Heart right ventricle (tissue), 16 donors: ENCODE results near the gene SLFN5. TPM values are rescaled to one million over a fixed set of nuclear protein-coding genes. Genes with fewer than 3 reads are reported as not detected.

Experiments
- ATAC-seq, 8 donors: fragments of 200-7000 bp; cut with Tn5 transposase; one replicate each; pipeline ENCODE4 v1.9.1; 2020; ENCODE audit warnings: mild to moderate bottlenecking in 8 of 8, moderate library complexity in 8 of 8, moderate number of reproducible peaks in 1 of 8
- DNase-seq, 2 donors: peaks; one replicate each; pipeline ENCODE4 v3.0.0-alpha.2; 2020
- H3K27ac ChIP-seq, 10 donors: fragments of 200-600 bp; sonication (generic) in 2 of 10; one replicate each; pipeline versions ENCODE4 v1.5.0 to v1.8.0; 2020 to 2022; ENCODE audit warnings: mild to moderate bottlenecking in 3 of 10
- H3K27me3 ChIP-seq, 7 donors: fragments of 200-600 bp; one replicate each; pipeline ENCODE4 v1.8.0; 2021 to 2022; ENCODE audit warnings: mild to moderate bottlenecking in 2 of 7
- H3K36me3 ChIP-seq, 9 donors: fragments of 200-600 bp; sonication (generic) in 1 of 9; one replicate each; pipeline versions ENCODE4 v1.5.0 to v1.8.0; 2020 to 2022; ENCODE audit warnings: mild to moderate bottlenecking in 2 of 9
- H3K4me1 ChIP-seq, 9 donors: fragments of 200-600 bp; sonication (generic) in 1 of 9; one replicate each; pipeline versions ENCODE4 v1.5.0 to v1.8.0; 2020 to 2022; ENCODE audit warnings: mild to moderate bottlenecking in 4 of 9
- H3K4me3 ChIP-seq, 10 donors: fragments of 200-600 bp; sonication (generic) in 2 of 10; one replicate each; pipeline versions ENCODE4 v1.5.0 to v1.8.0; 2020 to 2022; ENCODE audit warnings: mild to moderate bottlenecking in 7 of 10, moderate library complexity in 2 of 10
- H3K9me3 ChIP-seq, 11 donors: fragments of 200-600 bp in 10 of 11; sonication (generic) in 2 of 11; one replicate each; pipeline versions ENCODE4 v1.5.0 to v1.8.0; 2013 to 2022; ENCODE audit warnings: mild to moderate bottlenecking in 2 of 11, control low read depth in 1 of 11, moderate library complexity in 1 of 11
- CTCF ChIP-seq, 9 donors: fragments of 200-600 bp; sonication (generic) in 2 of 9; IDR thresholded peaks; one replicate each; pipeline versions ENCODE4 v1.5.0 to v1.8.0; 2021 to 2022; ENCODE audit warnings: antibody characterized with exemption in 9 of 9, mild to moderate bottlenecking in 5 of 9, moderate library complexity in 1 of 9
- WGBS, 2 donors: extraction: QIAGEN DNeasy Blood & Tissue Kit; methylation state at CpG; one replicate each; pipeline ENCODE4 v1.1.7; 2013; ENCODE audit warnings: inconsistent platforms in 1 of 2; 5-methylcytosine and 5-hydroxymethylcytosine counted together
- intact Hi-C, 10 donors: fragments of 100-400 bp; cut with DNase I; formaldehyde crosslinking; loops; one replicate each; pipeline versions ENCODE4 v1.11.1 to v1.14.2; 2022
- polyA plus RNA-seq, 2 donors: library from polyadenylated mRNA; stranded (reverse); fragments of 200-250 nt; gene quantifications; one replicate each; pipeline ENCODE4 v1.2.3, GENCODE V29; 2013
- total RNA-seq, 10 donors: library from RNA; stranded (reverse); fragmentation: NEBNext Ultra II Directional in 3 of 10; extraction: Animal tissue kit (Norgen Biotek cat#: 25700) in 3 of 10; gene quantifications; one replicate each; pipeline versions ENCODE4 v1.2.1 to v1.2.4, GENCODE V29; 2021 to 2023
- donor health status: Arrhythmogenic right ventricular cardiomyopathy.
- donor health status: ischemic (EF 13 %, LVEDD 7.1; RV severe dilation, severe dysfunction).
- donor health status: healthy with polysubstance abuse.
- donor health status: DM: no; HTN: yes; CAD: no.
- donor health status: DM: no; HTN: no; CAD: no.
- donor health status: ischemic (EF 25% LVEDD 6.9; RV normal size, moderate dysfunction).
- donor health status: ischemic (EF 25% LVEDD 5.7; RV mildly dilated, moderate dysfunction).
- donor health status: healthy.
- donor health status: DM: yes; HTN: yes; CAD: no.
- donor health status: Ischemic cardiomyopathy.
- donor health status: ischemic (EF 35%, LVEDD 5.7; RV mildly dilated, moderate dysfunction).
- donor health status: nonischemic (EF 11% LVEDD 7.7; RV severe dilation, severe dysfunction).
- donor health status: DM: yes; HTN: yes; CAD: no.
- donor health status: PGD.
- donor health status: ischemic (EF 29% LVEDD 5.4; RV normal size, mild dysfunction).
- donor health status: nonischemic (EF 23%, LVEDD 6.1; RV moderate dilation, normal function).

The SLFN5 gene
- total and polyA plus RNA-seq, 12 donors = 2.5 to 29.8 (median 13.8) TPM

GRCh38 chr17:35314415-35315216 is 71.7 kb downstream of the SLFN5 start:
- Histone ChIP-seq H3K36me3 (no peaks in the 10 kb centered on the region), H3K4me1 (peaks cover 7 to 35% (median 33%) of the 10 kb centered on the region in 9 donors), H3K27me3 (no peaks in the 10 kb centered on the region), H3K27ac (peak overlapping the region; percentile 26 to 91 (median 80)), H3K9me3 (no peaks in the 10 kb centered on the region), H3K4me3 (peak overlapping the region in 6 of 10 donors; percentile 31 to 58 (median 54))
- 73 to 75% methylated on average over 9 of the region's 9 CpGs for WGBS, 2 donors
- DNase-seq = peak in 1 of 2 donors; percentile 17
- no peak for TF ChIP-seq CTCF (IDR thresholded peaks at IDR 0.05)
- intact Hi-C loops = loop anchor here in 8 of 10 donors (1.0 to 10.0 kb wide), 11 partner anchors 32 to 433 kb away; partner anchors contain the start of genes SLFN11 (in 2 of the 8), SLFN12L (in 2 of the 8) and SLFN12 (in 1 of the 8)
- peak in 5 of 8 donors; percentile 3 to 52 (median 18) for ATAC-seq

GRCh38 chr17:35315283-35315682 is 72.4 kb downstream of the SLFN5 start:
- Histone ChIP-seq H3K4me3 (peak overlapping the region in 1 of 10 donors; percentile 53), H3K27ac (peak overlapping the region; percentile 26 to 91 (median 80)), H3K27me3 (no peaks in the 10 kb centered on the region), H3K36me3 (no peaks in the 10 kb centered on the region), H3K4me1 (peaks cover 7 to 35% (median 33%) of the 10 kb centered on the region in 9 donors), H3K9me3 (no peaks in the 10 kb centered on the region)
- DNase-seq (peak; percentile 18 to 63), ATAC-seq (peak; percentile 18 to 81 (median 58))
- intact Hi-C loops = loop anchor here in 6 of 10 donors (1.0 to 10.0 kb wide), 7 partner anchors 31 to 430 kb away; partner anchors contain the start of genes SLFN11 (in 2 of the 6) and SLFN12 (in 1 of the 6)
- 13 to 17% methylated on average over 5 of the region's 5 CpGs for WGBS, 2 donors
- TF ChIP-seq CTCF (IDR thresholded peaks at IDR 0.05) = no peak

DNA sequence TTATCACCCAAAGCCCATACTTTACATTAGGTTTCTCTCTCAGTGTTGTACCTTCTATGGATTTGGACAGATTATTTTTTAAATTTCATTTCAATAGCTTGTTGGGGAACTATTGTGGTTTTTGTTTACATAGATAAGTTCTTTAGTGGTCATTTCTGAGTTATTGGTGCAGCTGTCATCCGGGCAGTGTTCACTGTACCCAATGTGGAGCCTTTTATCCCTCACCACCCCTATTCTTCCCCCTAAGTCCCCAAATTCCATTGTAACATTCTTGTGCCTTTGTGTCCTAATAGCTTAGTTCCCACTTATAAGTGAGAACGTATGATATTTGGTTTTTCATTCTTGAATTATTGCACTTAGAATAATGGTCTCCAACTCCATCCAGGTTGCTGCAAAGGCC is 73.1 kb downstream of the SLFN5 start:
- no peaks in the 10 kb centered on the region for H3K36me3 ChIP-seq
- H3K9me3 ChIP-seq = no peaks in the 10 kb centered on the region
- no peak overlapping the region for H3K4me3 ChIP-seq
- H3K4me1 ChIP-seq = peaks cover 7 to 35% (median 33%) of the 10 kb centered on the region in 9 donors
- TF ChIP-seq CTCF (IDR thresholded peaks at IDR 0.05) = no peak
- H3K27ac ChIP-seq = peak overlapping the region in 7 of 10 donors; percentile 75 to 91 (median 86)
- DNase-seq = no peak
- intact Hi-C loops = loop anchor here in 6 of 10 donors (1.0 to 10.0 kb wide), 7 partner anchors 30 to 429 kb away; partner anchors contain the start of genes SLFN11 (in 2 of the 6) and SLFN12 (in 1 of the 6)
- no peak for ATAC-seq
- no peaks in the 10 kb centered on the region for H3K27me3 ChIP-seq
- WGBS, 2 donors = 91 to 97% methylated on average over 2 of the region's 2 CpGs

- TF ChIP-seq CTCF (IDR thresholded peaks at IDR 0.05) = no peak
- Histone ChIP-seq H3K9me3 (peaks cover 0 to 7% (median 0%) of the 10 kb centered on the region in 11 donors), H3K27me3 (no peaks in the 10 kb centered on the region), H3K27ac (no peak overlapping the region), H3K36me3 (peaks cover 0 to 27% (median 0%) of the 10 kb centered on the region in 9 donors), H3K4me3 (no peak overlapping the region), H3K4me1 (no peaks in the 10 kb centered on the region)
- DNase-seq (no peak), ATAC-seq (no peak)
- WGBS, 2 donors = 82 to 87% methylated on average over 1 of the region's 1 CpG
- intact Hi-C loops = no loop called here
These were observed 79.9 kb downstream of the SLFN5 start for GRCh38 chr17:35322749-35323148.

Other genes starting within 250 kb of the SLFN5 start
- 10 to 100 TPM in 9 of 10 donors, 1 to 10 TPM in 1; 9.2 to 19.3 (median 13.9) TPM for gene RFFL, start 179.4 kb upstream of the SLFN5 start, total RNA-seq
- 1 to 10 TPM; 2.3 to 4.6 TPM for gene RFFL, start 179.4 kb upstream of the SLFN5 start, polyA plus RNA-seq
- 1 to 10 TPM; 3.2 to 9.6 (median 5.6) TPM for gene RAD51D, start 123.2 kb upstream of the SLFN5 start, total RNA-seq
- 1 to 10 TPM; 3.0 to 4.3 TPM for gene RAD51D, start 123.2 kb upstream of the SLFN5 start, polyA plus RNA-seq
- not detected for gene FNDC8, start 121.5 kb upstream of the SLFN5 start, total RNA-seq
- not detected for gene FNDC8, start 121.5 kb upstream of the SLFN5 start, polyA plus RNA-seq
- gene NLE1, start 100.8 kb upstream of the SLFN5 start, total RNA-seq = 1 to 10 TPM; 2.7 to 5.1 (median 4.2) TPM
- gene NLE1, start 100.8 kb upstream of the SLFN5 start, polyA plus RNA-seq = 1 to 10 TPM; 1.8 to 7.5 TPM
- 100 to 1,000 TPM; 174 to 303 (median 251) TPM for gene UNC45B, start 95.3 kb upstream of the SLFN5 start, total RNA-seq
- 10 to 100 TPM; 27.8 to 35.0 TPM for gene UNC45B, start 95.3 kb upstream of the SLFN5 start, polyA plus RNA-seq
- gene SLC35G3, start 48.7 kb upstream of the SLFN5 start, total RNA-seq = not detected
- not detected for gene SLC35G3, start 48.7 kb upstream of the SLFN5 start, polyA plus RNA-seq
- 10 to 100 TPM; 11.5 to 25.7 (median 18.5) TPM for gene SLFN11, start 130.5 kb downstream of the SLFN5 start, total RNA-seq
- 10 to 100 TPM in 1 of 2 donors, 1 to 10 TPM in 1; 4.3 to 16.4 TPM for gene SLFN11, start 130.5 kb downstream of the SLFN5 start, polyA plus RNA-seq
- 1 to 10 TPM; 2.0 to 7.8 (median 4.0) TPM for gene SLFN12, start 189.4 kb downstream of the SLFN5 start, total RNA-seq
- 1 to 10 TPM in 1 of 2 donors, under 1 TPM in 1; 0.96 to 3.7 TPM for gene SLFN12, start 189.4 kb downstream of the SLFN5 start, polyA plus RNA-seq
- gene SLFN13, start 205.7 kb downstream of the SLFN5 start, total RNA-seq = 10 to 100 TPM in 1 of 10 donors, 1 to 10 TPM in 9; 1.8 to 10.7 (median 4.4) TPM
- 1 to 10 TPM in 1 of 2 donors, under 1 TPM in 1; 0.51 to 1.5 TPM for gene SLFN13, start 205.7 kb downstream of the SLFN5 start, polyA plus RNA-seq